GM21390 (cell line): Measurements from ENCODE around the gene WSB2.
"Not testable (repeated sequence)": the region's sequence is repeated elsewhere in the genome, so short reads cannot be mapped to it uniquely, and the experiment has no call there.

Experiments
- ATAC-seq: cut with Tn5 transposase; IDR thresholded peaks from one replicate; pipeline ENCODE4 v1.9.1; 2021; ENCODE audit not compliant: unreplicated experiment

WSB2 gene

DNA sequence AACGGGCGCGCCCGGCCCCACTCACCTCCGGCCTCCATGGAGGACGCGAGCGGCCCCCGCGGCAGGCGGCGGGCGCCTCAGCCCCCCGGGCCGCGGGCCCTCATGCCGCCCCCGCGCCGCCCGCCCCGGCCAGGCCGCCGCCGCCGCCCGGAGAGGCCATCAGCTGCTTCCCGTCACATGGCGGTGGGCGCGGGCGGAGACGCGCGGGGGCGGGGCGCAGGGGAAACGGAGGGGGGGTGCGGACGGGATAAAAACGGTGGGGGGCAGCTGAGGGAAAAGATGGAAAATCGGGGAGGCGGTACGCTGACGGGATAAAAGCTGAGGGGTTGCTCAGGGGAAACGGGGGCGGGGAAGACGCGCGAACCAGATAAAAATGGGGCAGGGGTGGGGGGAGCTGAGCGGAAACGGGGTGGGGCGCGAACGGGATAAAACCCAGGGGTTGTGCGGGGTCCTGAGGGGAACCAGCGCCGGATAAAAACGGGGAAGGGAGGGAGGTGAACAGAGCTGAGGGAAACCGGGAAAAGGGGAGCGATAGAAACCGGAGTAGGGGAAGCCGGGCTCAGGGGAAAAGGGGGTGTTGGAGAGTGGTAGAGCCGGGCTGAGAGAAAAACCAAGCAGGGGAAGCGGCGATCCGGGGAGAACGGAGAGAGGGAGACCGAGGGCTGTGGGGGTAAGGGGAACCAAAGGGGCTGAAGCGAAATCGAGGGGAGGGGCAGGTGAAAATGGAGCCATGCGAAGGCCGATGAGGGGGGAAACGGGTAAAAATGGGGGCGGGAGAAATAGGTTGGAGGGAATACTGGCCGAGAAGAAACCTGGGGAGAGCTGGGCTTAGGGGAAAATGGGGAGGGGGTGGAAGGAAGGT is at the start of gene WSB2:
Gene WSB2, minus strand, starts transcription at position 169 of the 862 bp plus-strand sequence. Its CDS starts 131 bp downstream, at position 38.
- ATAC-seq: peak; percentile 34

DNA sequence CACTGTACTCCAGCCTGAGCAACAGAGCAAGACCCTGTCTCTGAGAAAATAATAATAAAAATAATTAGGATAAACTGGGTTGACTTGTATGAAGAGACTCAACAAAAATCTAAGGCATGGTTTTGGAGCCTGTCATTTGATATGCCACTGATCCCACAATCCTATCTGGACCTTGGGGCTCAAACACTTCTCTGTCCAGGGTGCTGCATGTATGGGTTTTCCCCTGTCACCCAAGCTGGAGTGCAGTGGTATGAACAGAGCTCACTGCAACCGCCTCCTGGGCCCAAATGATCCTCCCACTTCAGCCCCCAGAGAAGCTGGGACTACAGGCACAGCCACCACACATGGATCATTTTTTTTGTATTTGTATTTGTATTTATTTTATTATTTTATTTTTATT is 48.1 kb upstream of the WSB2 start:
- no peak for ATAC-seq

DNA sequence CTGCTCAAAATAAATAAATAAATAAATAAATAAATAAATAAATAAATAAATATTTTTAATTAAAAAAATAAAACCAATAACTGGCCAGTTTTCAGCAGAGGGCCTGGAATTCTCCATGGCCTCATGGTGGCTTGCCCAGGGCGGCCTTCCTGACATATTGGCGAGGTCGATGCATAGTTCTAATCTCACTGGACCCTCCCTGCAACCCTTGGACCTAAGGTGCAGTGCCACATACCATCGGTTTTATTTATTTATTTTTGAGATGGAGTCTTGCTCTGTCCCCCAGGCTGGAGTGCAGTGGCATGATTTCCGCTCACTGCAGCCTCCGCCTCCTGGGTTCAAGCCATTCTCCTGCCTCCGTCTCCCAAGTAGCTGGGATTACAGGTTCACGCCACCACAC is 46.7 kb upstream of the WSB2 start:
- no peak for ATAC-seq

DNA sequence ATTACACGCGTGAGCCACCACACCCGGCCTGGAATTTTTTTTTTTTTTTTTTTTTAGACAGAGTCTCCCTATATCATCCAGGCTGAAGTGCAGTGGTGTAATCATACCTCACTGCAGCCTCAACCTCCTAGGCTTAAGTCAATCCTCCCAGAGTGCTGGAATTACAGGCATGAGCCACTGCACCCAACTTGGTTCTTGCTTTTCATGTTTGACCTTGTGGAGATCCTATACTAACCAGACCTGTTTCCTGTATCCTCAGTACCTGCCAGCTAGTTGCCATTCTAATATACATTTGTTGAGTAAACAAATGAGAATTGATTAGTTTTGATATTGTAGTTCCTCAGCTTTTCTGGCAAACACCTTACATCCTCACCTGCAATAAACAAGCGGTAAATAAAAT is 46.0 kb upstream of the WSB2 start:
- ATAC-seq: no peak

DNA sequence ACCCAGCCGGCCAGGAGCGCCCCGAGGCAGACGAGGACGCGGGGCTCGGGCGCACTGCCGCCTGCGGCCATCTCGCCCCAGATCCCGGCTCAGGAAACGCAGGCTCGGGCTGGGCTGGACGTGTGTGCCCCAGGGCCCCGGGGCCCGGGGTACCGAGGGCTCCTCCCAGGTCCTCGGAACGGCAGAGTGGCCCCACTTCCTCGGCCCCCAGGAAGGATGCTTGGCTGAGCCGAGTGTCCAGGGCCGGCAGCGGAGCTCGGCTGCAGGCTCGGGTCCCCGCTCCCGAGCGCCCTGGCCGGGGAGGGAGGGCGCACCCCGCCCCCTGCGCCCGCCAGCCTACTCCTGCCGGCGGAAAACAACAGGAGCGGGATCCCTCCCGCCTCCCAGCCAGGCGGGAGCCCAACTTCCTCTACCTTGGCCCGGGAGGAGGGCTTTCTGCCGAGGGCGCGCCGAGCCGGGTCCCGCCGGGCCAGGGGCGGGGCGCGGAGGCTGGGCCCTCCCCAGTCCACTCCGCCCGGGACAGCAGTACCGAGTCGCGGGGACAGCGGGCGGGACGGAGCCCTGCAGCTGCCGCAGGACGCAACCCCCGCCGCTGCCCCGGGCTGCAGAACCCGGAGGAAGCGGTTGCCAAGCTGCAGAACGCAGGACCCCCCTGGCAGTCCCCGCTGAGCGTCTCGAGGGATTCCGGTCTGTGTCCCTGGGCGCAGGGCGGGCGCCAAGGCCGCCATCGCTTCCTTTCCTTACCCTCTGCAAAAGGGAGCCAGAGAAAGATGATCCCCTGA is 42.8 kb upstream of the WSB2 start, which contains the start of gene VSIG10:
Gene VSIG10, minus strand, starts transcription at position 411 of the 782 bp plus-strand sequence. Its CDS starts 340 bp downstream, at position 71.
- ATAC-seq: peak; percentile 56

DNA sequence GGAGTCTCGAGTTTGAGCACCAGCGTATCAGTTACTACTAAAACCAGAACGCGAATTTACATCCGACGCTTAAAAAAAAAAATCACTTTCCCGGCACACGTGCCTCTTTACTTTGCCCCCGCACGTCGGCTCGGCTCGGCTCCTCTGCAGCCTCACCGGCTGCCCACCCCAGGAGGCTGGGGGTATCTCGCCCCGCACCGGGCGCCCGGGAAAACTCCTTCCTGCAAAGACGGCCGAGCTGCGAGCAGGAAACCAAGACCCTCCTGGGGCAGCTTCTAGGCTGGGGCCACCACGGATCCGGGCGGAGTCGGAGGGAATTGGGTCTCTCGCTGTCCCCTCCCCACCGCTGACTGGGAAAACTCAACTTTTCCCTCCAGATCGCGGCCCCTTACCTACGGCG is 42.2 kb upstream of the WSB2 start:
- ATAC-seq: peak; percentile 15

DNA sequence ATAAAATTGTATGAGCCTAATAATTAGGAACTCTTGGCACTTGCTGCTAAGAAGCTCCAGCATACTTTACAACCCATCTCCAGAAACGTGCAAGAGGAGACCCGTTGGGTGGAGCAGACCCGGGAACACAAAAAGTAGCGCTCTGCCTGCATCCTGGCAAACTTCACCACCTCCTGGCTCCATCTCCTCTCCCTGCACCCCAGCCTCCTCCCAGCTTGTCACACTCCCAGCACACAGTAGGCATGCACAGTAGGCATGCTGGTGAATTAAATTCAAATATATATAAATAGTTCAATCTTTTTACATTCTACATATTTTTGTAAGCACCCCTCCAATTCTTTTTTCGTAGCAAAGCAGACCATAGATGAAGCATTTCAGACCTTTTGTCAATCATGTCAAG is 41.6 kb upstream of the WSB2 start:
- no peak for ATAC-seq

DNA sequence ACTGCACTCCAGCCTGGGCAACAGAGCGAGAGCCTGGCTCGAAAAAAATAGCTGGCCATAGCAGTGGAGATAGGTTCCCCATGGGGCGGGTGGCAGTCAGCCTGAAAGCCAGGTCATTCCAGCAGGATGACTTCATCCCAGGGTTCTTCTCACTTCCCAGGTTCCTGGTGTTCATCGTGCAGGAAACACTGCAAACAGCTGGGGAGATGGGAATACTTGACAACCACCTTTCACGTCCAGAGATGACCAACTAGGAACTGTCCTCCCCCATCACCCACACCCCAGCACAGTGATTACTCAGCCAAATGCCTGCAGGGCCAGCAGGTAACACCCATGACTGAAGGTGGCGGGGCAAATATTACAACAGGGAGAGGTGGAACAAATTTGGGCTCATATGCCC is 41.1 kb upstream of the WSB2 start:
- no peak for ATAC-seq

DNA sequence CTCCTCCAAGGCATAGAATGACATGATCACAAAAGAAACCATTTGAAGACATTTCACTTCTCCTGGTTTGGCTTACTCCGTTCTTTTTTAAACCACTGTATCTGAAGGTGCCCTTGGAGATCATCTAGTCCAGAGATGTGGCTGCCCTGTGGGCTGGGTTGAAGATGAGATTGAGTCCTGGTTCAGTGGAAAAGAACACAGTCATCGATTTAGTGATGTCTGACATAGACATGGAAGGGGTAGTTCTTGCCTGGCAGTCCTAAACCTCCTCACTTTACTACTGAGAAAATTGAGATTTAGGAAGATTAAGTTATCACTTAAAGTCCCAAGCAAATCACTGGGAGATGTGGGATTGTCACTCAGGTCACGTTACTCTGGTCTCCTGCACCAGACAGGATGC is 40.1 kb upstream of the WSB2 start:
- ATAC-seq: no peak

DNA sequence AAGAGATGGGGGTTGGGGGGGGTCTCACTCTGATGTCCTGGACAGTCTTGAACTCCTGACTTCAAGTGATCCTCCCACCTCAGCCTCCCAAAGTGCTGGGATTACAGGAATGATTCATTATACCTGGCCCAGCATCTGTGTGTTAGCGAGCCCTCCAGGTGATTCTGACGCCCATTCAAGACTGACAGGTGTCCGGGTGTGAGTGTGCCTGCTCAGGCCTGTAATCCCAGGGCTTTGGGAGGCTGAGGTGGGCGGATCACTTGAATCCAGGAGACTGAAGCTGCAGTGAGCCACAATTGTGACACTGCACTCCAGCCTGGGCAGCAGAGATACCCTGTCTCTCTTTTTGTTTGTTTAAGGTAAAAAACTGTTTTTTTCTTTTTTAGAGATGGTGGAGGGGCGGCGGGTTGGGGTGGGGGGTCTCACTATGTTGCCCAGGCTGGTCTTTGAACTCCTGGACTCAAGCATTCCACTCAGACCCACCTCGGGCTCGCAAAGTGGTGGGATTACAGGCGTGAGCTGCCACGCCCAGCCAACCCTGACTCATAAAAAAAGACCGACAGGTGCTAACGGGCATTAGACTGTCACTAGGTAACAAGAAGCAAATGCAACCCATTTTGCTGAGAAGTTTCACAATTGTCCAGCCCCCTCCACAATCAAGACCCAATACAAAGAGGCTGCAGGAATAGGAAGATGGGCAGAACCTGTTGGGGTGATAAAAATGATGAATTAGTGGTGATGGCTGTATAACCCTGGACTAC is 38.1 kb upstream of the WSB2 start:
- no peak for ATAC-seq

DNA sequence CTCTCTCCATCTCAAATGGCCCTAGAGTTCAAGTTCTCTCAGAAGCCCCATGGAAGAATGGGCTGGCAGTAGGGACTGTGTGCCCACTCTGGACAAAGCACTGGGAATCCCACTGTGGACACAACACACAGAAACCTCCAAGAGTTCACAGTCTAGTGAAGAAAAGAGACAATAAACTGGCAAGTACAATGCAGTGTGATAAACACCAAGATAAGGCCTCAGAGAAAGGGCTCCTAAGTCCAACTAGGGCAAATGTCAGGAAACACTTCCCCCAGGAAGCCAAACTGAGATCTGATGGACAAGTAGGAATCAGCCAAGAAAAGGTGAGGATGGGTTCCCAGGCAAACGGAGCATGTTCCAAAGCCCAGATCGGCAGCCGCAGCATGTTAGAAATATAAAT is 37.4 kb upstream of the WSB2 start:
- ATAC-seq: no peak

DNA sequence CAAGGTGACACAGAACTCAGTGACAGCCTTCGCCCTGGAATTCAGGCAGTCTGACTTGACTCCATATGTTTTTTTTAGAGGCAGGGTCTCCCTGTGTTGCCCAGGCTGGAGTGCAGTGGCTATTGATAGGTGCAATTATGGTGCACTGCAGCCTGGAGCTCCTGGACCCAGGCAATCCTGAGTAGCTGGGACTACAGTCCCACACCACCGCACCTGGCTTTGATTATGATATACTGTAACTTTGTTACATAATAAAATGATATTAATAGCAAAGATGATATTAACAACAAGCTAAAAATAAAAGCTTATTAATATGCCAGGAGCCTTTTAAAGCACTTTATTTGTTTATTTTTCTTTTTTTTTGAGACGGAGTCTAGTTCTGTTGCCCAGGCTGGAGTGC is 33.1 kb upstream of the WSB2 start:
- ATAC-seq: no peak

DNA sequence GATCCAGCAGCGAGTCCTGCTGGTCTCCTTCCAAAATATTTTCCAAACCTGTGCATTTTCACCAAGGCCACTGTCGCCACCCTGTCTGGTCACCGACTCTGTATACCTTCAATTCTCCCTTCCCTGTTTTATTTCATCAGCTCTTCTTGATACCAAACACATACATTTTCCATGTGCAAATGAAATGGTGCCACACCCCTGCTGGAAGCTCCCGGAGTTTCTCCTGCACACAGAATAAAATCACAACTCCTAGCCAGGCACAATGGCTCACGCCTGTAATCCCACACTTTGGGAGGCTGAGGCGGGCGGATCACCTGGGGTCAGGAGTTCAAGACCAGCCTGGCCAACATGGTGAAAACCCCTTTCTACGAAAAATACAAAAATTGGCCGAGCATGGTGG is 28.8 kb upstream of the WSB2 start:
- no peak for ATAC-seq

DNA sequence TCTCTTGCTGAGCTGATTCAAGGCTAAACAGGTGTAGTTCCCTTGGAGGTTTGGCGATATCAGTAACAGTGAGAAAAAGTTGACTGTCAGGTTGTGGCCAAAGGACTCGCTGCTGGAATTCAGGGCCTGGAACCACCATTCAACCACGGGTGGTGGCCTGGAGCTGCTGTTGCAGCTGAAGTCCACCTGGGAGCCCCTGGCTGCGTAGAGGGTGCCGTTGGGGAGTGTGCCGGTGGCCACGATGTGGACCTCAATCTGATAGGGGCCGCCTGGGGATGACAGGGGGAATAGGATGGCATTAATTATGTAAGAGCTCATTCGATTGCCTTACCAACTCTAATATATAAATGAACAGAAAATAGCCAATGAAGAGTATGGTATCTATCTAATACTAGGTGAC is 21.2 kb upstream of the WSB2 start:
- ATAC-seq: no peak

DNA sequence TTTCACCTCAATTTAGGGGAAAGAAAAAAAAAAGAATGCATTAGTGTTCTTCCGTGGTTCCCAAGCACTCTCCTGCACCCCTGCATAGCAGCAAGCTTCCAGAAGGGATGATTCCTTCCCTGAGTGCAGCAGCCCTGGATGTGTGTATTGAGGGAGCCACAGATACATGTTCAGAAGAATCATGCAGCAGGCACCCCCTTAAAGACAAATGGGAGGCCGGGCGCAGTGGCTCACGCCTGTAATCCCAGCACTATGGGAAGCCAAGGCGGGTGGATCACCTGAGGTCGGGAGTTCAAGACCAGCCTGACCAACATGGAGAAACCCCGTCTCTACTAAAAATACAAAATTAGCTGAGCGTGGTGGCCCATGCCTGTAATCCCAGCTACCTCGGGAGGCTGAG is 20.5 kb upstream of the WSB2 start:
- ATAC-seq: not testable (repeated sequence)

DNA sequence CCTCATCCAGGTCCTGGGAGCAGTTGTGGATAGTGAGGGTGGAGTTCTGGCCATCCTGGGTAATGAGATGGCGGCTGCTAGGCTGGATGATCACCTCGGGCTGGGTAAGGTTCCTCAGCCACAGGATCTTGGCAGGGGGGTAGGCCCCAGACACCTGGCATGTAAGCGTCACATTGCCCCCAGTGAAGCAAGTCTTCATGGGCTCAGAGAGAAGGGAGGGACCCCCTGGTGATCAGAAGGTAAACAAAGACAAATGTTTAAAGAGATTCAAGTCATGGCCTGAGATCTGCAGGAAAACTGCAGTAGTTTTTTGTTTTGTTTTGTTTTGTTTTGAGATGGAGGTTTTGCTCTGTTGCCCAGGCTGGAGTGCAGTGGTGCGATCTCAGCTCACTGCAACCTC is 12.8 kb upstream of the WSB2 start:
- ATAC-seq: no peak

DNA sequence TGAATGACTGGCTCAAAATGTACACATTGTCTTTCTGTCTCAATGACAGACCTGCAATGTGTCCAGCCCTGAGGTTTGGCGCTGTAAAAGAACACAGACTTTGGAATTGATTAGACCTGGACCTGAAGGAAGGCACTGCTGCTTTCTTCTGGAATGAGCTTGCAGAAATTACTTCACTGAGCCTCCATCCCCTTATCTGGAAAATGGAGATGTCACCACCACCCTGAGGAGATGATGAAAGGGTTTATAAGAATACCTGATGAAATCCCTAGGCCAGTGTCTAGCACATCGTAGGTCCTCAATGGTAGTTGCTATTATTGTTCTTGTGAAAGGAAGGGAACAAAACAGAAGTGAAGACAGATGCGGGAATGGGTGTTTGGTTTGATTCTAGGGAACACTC is 9.7 kb upstream of the WSB2 start:
- no peak for ATAC-seq

DNA sequence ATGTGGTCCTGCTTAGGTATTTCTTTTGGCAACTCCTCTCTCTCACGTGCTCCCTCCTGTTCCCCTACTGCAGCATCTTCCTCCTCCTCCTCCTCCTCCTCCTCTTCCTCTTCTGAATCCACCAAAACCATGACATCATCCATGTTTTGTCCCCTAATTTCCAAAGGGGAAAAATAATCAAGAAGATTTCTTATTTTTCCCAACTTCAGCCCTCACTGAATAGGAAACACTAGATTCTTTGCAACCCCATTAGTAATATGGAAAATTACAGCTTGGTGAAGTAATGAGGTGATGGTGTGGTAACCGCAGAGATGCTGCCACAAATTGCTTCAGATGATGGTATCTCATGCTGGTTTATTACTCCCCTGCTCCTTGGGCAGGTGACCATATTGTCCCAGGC is 7.5 kb upstream of the WSB2 start:
- ATAC-seq: no peak

DNA sequence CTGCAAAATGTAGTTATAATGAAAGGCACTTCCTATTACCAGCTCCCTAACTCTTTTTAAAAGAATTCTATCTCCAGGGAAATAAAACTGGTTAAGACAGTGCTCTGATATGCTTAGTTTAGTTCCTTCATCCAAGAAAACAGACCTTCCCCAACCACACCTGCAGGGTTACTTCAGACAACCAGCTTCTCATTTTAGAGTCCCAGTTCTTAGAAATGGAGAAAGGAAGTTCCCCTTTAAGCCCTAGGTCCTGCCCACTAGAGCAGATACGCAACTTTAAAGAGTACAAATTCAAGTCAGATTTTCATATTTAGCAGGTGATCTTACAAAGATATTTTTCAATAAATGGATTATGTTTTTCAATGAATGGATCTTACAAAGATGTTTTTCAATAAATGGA is 4.4 kb upstream of the WSB2 start:
- ATAC-seq: no peak

DNA sequence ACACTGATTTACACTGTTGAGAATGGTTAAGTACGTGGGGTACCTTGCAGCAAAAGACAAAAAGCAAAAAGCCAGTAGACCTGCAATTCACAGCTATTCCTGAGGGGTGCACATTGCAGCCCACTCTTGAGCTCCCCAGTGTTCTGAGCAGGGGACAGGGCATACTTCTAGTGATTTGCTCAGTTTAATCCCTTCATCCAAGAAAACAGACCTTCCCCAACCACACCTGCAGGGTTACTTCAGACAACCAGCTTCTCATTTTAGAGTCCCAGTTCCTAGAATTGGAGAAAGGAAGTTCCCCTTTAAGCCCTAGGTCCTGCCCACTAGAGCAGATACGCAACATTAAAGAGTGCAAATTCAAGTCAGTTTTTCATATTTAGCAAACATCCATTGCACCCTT is 3.6 kb upstream of the WSB2 start:
- ATAC-seq: peak; percentile 38

DNA sequence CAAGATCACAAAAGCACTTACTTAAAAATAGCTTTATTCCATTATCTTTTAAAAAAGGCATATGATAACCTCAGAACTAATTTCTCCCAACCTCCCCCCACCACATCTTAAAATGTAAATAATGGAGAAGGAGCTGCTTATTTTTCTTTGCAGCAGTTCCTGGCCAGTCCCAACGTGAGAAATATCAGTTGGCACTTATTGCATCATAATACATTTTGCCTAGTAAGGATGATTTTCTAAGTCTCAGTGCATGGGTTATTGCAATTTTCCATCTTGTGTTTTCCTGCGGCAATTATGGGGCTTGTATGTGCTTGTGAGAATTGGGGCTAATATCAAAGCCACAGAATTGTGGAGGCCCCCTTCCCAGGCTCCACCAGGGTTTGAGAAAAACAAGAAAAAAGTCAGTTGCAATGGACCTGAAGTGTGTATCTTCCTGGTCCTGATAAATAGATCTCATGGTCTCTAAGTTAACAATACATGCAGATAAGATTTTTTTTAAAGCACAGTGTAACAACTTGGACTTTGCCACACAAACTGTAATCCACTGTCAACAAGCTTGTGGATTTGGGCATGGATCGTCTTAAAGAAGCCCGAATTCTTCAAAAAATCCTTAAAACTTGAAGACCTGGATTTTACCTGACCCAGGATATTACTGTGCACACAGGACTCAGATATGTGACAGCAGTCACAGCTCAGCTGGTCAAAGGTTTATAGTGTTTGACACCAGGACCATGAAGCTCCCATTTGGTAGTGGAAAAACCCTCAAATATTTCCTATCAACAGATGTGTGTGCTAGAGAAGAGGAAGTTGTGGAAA is 2.8 kb upstream of the WSB2 start:
- ATAC-seq: no peak
